ENCODE measurements around the gene AACS.
"Not testable (repeated sequence)": the region's sequence is repeated elsewhere in the genome, so short reads cannot be mapped to it uniquely, and the experiment has no call there.

Gene AACS

GRCh38 chr12:125128439-125129178 is 63.4 kb downstream of the AACS start:
- DNase-seq: no peak

GRCh38 chr12:125129179-125129571 is 63.9 kb downstream of the AACS start:
- DNase-seq: no peak

- no peak for DNase-seq
These were observed 64.5 kb downstream of the AACS start for GRCh38 chr12:125129591-125130255.

- DNase-seq: no peak
These were observed 66.7 kb downstream of the AACS start for GRCh38 chr12:125131958-125132357.

GRCh38 chr12:125132698-125133400 is 67.6 kb downstream of the AACS start:
- DNase-seq: no peak

- no peak for DNase-seq
These were observed 68.4 kb downstream of the AACS start for GRCh38 chr12:125133616-125134015.

- DNase-seq: no peak
These were observed 69.3 kb downstream of the AACS start for GRCh38 chr12:125134576-125134975.

GRCh38 chr12:125135906-125136305 is 70.7 kb downstream of the AACS start:
- no peak for DNase-seq

GRCh38 chr12:125136702-125137101 is 71.5 kb downstream of the AACS start:
- no peak for DNase-seq

GRCh38 chr12:125137766-125138344 is 72.6 kb downstream of the AACS start:
- no peak for DNase-seq

- DNase-seq: no peak
These were observed 75.3 kb downstream of the AACS start for GRCh38 chr12:125140279-125141209.

GRCh38 chr12:125141210-125141573 is 76.0 kb downstream of the AACS start:
- not testable (repeated sequence) for DNase-seq

GRCh38 chr12:125142601-125143000 is 77.4 kb downstream of the AACS start:
- no peak for DNase-seq

GRCh38 chr12:125143491-125143890 is 78.3 kb downstream of the AACS start:
- DNase-seq: no peak

- no peak for DNase-seq
These were observed 80.0 kb downstream of the AACS start for GRCh38 chr12:125145196-125145595.

GRCh38 chr12:125148316-125148715 is 83.1 kb downstream of the AACS start:
- no peak for DNase-seq

GRCh38 chr12:125149160-125150108 is 84.2 kb downstream of the AACS start:
- DNase-seq: no peak

GRCh38 chr12:125151284-125151683 is 86.0 kb downstream of the AACS start:
- DNase-seq: no peak

- DNase-seq: no peak
These were observed 87.2 kb downstream of the AACS start for GRCh38 chr12:125152463-125152862.

- DNase-seq: no peak
These were observed 90.1 kb downstream of the AACS start for GRCh38 chr12:125155366-125155765.

- DNase-seq: no peak
These were observed 91.9 kb downstream of the AACS start for GRCh38 chr12:125157177-125157576.

All from hematopoietic multipotent progenitor cell treated with erythropoietin and hydrocortisone succinate and interleukin-3 and kit ligand, for 8 days (in vitro differentiated cells).